Stimulated activated CD4-positive, alpha-beta T cell treated with anti-CD3 and anti-CD28 coated beads, TNF-alpha, amount 100 ng/mL, for 1 hour (primary cell): Measurements from ENCODE around the gene FAM110D.
A peak's percentile ranks its signal among the peaks of the same experiment; 100 is the strongest.

Source experiments
- DNase-seq, 3 donors: peaks; one replicate each; pipeline ENCODE4 v3.0.0-alpha.2; 2020; ENCODE audit warnings: low read depth in 3 of 3, low spot score in 1 of 3

Gene FAM110D

GRCh38 chr1:26161415-26162219 is 2.7 kb downstream of the FAM110D start:
- no peak for DNase-seq

GRCh38 chr1:26162220-26162709 is 3.4 kb downstream of the FAM110D start:
- no peak for DNase-seq

- no peak for DNase-seq
Measured at GRCh38 chr1:26163684-26164035, 4.8 kb downstream of the FAM110D start.

- DNase-seq, result peak in 2 of 3 donors; percentile 31 to 49
Measured at GRCh38 chr1:26164036-26164860, 5.4 kb downstream of the FAM110D start.

GRCh38 chr1:26164861-26165842 is 6.3 kb downstream of the FAM110D start:
- DNase-seq, result no peak

GRCh38 chr1:26166719-26167281 is 7.9 kb downstream of the FAM110D start:
- no peak for DNase-seq

- no peak for DNase-seq
Measured at GRCh38 chr1:26168410-26169197, 9.7 kb downstream of the FAM110D start, which contains the start of gene C1orf232. TSS of gene C1orf232 (minus strand) at chr1:26168963. CDS start at chr1:26168499, 464 bp downstream.

GRCh38 chr1:26169198-26169554 is 10.3 kb downstream of the FAM110D start:
- no peak for DNase-seq

GRCh38 chr1:26169669-26170471 is 11.0 kb downstream of the FAM110D start, which contains the start of gene ZNF593:
TSS of gene ZNF593 (plus strand) at chr1:26169908. CDS start at chr1:26169984, 76 bp downstream.
- DNase-seq, result peak; percentile 51 to 84 (median 70)

- no peak for DNase-seq
Measured at GRCh38 chr1:26170472-26170821, 11.6 kb downstream of the FAM110D start.

- DNase-seq, result no peak
Measured at GRCh38 chr1:26171084-26172072, 12.5 kb downstream of the FAM110D start, which contains the start of gene ZNF593OS. TSS of gene ZNF593OS (minus strand) at chr1:26171832. CDS start at chr1:26171661, 171 bp downstream.

- no peak for DNase-seq
Measured at GRCh38 chr1:26175346-26175745, 16.5 kb downstream of the FAM110D start.

- no peak for DNase-seq
Measured at GRCh38 chr1:26177182-26177684, 18.4 kb downstream of the FAM110D start, which contains the start of gene CNKSR1. TSS of gene CNKSR1 (plus strand) at chr1:26177491. CDS start at chr1:26177548, 57 bp downstream.

- no peak for DNase-seq
Measured at GRCh38 chr1:26180010-26180506, 21.2 kb downstream of the FAM110D start.

- no peak for DNase-seq
Measured at GRCh38 chr1:26181586-26182382, 22.9 kb downstream of the FAM110D start.

- DNase-seq, result no peak
Measured at GRCh38 chr1:26182383-26182696, 23.5 kb downstream of the FAM110D start.
